Measurements from ENCODE around the gene LRRC8E.
A peak's percentile ranks its signal among the peaks of the same experiment; 100 is the strongest.

Gene LRRC8E

GRCh38 chr19:7888145-7888825 lies at the start of gene LRRC8E:
TSS of gene LRRC8E (plus strand) at chr19:7888510. CDS start at chr19:7895604, 7,094 bp downstream.
- no peak for DNase-seq (ENCODE audit: low spot score)

GRCh38 chr19:7839476-7839875 lies 48.8 kb upstream of the LRRC8E start:
- DNase-seq (ENCODE audit: low spot score): no peak

GRCh38 chr19:7840629-7841028 lies 47.7 kb upstream of the LRRC8E start:
- no peak for DNase-seq (ENCODE audit: low spot score)

GRCh38 chr19:7841751-7842660 lies 46.3 kb upstream of the LRRC8E start:
- no peak for DNase-seq (ENCODE audit: low spot score)

- DNase-seq (ENCODE audit: low spot score): no peak
Observed at GRCh38 chr19:7842661-7843294, 45.5 kb upstream of the LRRC8E start.

- no peak for DNase-seq (ENCODE audit: low spot score)
Observed at GRCh38 chr19:7843521-7843920, 44.8 kb upstream of the LRRC8E start.

- DNase-seq (ENCODE audit: low spot score): no peak
Observed at GRCh38 chr19:7844405-7844804, 43.9 kb upstream of the LRRC8E start.

- DNase-seq (ENCODE audit: low spot score): no peak
Observed at GRCh38 chr19:7844951-7845350, 43.4 kb upstream of the LRRC8E start.

GRCh38 chr19:7845390-7846154 lies 42.7 kb upstream of the LRRC8E start:
- no peak for DNase-seq (ENCODE audit: low spot score)

- no peak for DNase-seq (ENCODE audit: low spot score)
Observed at GRCh38 chr19:7846155-7846646, 42.1 kb upstream of the LRRC8E start.

- DNase-seq (ENCODE audit: low spot score): no peak
Observed at GRCh38 chr19:7847664-7848063, 40.6 kb upstream of the LRRC8E start.

- no peak for DNase-seq (ENCODE audit: low spot score)
Observed at GRCh38 chr19:7848779-7849457, 39.4 kb upstream of the LRRC8E start.

GRCh38 chr19:7849631-7849999 lies 38.7 kb upstream of the LRRC8E start:
- no peak for DNase-seq (ENCODE audit: low spot score)

- no peak for DNase-seq (ENCODE audit: low spot score)
Observed at GRCh38 chr19:7850000-7850813, 38.1 kb upstream of the LRRC8E start.

- DNase-seq (ENCODE audit: low spot score): no peak
Observed at GRCh38 chr19:7850945-7851622, 37.2 kb upstream of the LRRC8E start.

GRCh38 chr19:7851623-7852500 lies 36.4 kb upstream of the LRRC8E start:
- DNase-seq (ENCODE audit: low spot score): no peak

GRCh38 chr19:7852851-7853769 lies 35.2 kb upstream of the LRRC8E start:
- DNase-seq (ENCODE audit: low spot score): peak; percentile 64

GRCh38 chr19:7853770-7854128 lies 34.6 kb upstream of the LRRC8E start:
- DNase-seq (ENCODE audit: low spot score): no peak

All from CD4-positive, alpha-beta T cell treated with Interleukin-2 at 100 ng/mL for 4 hours (primary cell).